Adrenal gland (tissue), 12 donors: ENCODE data around the gene AP3B2. TPM values are rescaled to one million over a fixed set of nuclear protein-coding genes. Genes with fewer than 3 reads are reported as not detected.

Source experiments
- DNase-seq, 7 donors: peaks; one replicate each; pipeline ENCODE4 v3.0.0-alpha.2; 2019 to 2020
- H3K27ac ChIP-seq, 5 donors: fragments of 200-600 bp; sonication (generic) in 4 of 5; 1 replicate in 3 of 5; 2 replicates in 2 of 5; pipeline versions ENCODE4 v1.5.1 to v1.8.0; 2016 to 2020; ENCODE audit warnings: mild to moderate bottlenecking in 1 of 5
- H3K27me3 ChIP-seq: fragments of 200-600 bp; 2 replicates; pipeline ENCODE4 v1.8.0; 2021
- H3K36me3 ChIP-seq, 2 donors: fragments of 200-600 bp; replicated peaks in 1 of 2; 1 replicate in 1 of 2; 2 replicates in 1 of 2; pipeline versions ENCODE4 v1.5.1 to v1.8.0; 2018 to 2022
- H3K4me1 ChIP-seq, 2 donors: fragments of 200-600 bp; replicated peaks in 1 of 2; 1 replicate in 1 of 2; 2 replicates in 1 of 2; pipeline versions ENCODE4 v1.5.1 to v1.8.0; 2018 to 2021
- H3K4me3 ChIP-seq, 4 donors: fragments of 200-600 bp; sonication (generic) in 3 of 4; one replicate each; pipeline ENCODE4 v1.5.1; 2016 to 2018
- H3K9me3 ChIP-seq, 3 donors: fragments of 200-600 bp; sonication (generic) in 1 of 3; replicated peaks in 1 of 3; 1 replicate in 2 of 3; 2 replicates in 1 of 3; pipeline versions ENCODE4 v1.5.1 to v1.8.0; 2016 to 2021
- POLR2A ChIP-seq, 2 donors: fragments of 450-650 bp; IDR thresholded peaks; one replicate each; pipeline ENCODE4 v1.6.1; 2017; ENCODE audit warnings: antibody characterized with exemption in 2 of 2, mild to moderate bottlenecking in 2 of 2, moderate library complexity in 1 of 2
- WGBS, 4 donors: extraction: QIAGEN DNeasy Blood & Tissue Kit in 2 of 4; methylation state at CpG; one replicate each; pipeline versions ENCODE4 v1.1.5 to v1.1.7; 2013 to 2017; 5-methylcytosine and 5-hydroxymethylcytosine counted together
- intact Hi-C, 2 donors: fragments of 100-400 bp; cut with DNase I; formaldehyde crosslinking; loops; one replicate each; pipeline versions ENCODE4 v1.14.1 to v1.15.0; 2022 to 2023
- polyA plus RNA-seq, 3 donors: library from polyadenylated mRNA; stranded (reverse); fragments of 200-250 nt in 2 of 3; fragments of 350-450 nt in 1 of 3; fragmentation: Illumina TruSeq in 1 of 3; extraction: RNeasy Lipid Tissue Mini Kit (QIAGEN cat#74804) in 1 of 3; gene quantifications; one replicate each; pipeline ENCODE4 v1.2.3, GENCODE V29; 2013 to 2014
- total RNA-seq, 9 donors: library from RNA; depleted of rRNA in 4 of 9; stranded (reverse); fragments of >200 nt in 4 of 9; fragments of 120-200 nt in 1 of 9; fragmentation: NEBNext Ultra II Directional in 1 of 9; extraction: Animal tissue kit (Norgen Biotek cat#: 25700) in 1 of 9; gene quantifications; one replicate each; pipeline versions ENCODE4 v1.1.0 to v1.2.4, GENCODE V29; 2013 to 2023
- TF ChIP-seq, protein P1 (sequence below), 6 experiments: fragments of 450-650 bp in 4 of 6; fragments of 200-600 bp in 2 of 6; sonication (generic) in 1 of 6; IDR thresholded peaks; 1 replicate in 5 of 6; 2 replicates in 1 of 6; pipeline versions ENCODE4 v1.5.1 to v1.8.0; 2016 to 2021; ENCODE audit warnings: antibody characterized with exemption in 6 of 6, mild to moderate bottlenecking in 2 of 6, moderate library complexity in 1 of 6
- donor health status: healthy with polysubstance abuse.
- donor health status: Bipolar disorder and iron deficiency.
- donor health status: DM: yes; HTN: yes; CAD: no.
- donor health status: DM: no; HTN: no; CAD: no.
- donor health status: DM: no; HTN: no; CAD: no.
- donor health status: DM: yes; HTN: yes; CAD: no.

The AP3B2 gene
- total and polyA plus RNA-seq, 12 donors, result 0.54 to 28.9 (median 4.4) TPM

- no peak for DNase-seq
- intact Hi-C loops, result loop anchor here in 1 of 2 donors (10.0 kb wide), 1 partner anchor 99 kb away; the partner anchor contains the start of gene RPS17
- TF ChIP-seq POLR2A (IDR thresholded peaks at IDR 0.05), result no peak
- TF ChIP-seq, protein P1, sequence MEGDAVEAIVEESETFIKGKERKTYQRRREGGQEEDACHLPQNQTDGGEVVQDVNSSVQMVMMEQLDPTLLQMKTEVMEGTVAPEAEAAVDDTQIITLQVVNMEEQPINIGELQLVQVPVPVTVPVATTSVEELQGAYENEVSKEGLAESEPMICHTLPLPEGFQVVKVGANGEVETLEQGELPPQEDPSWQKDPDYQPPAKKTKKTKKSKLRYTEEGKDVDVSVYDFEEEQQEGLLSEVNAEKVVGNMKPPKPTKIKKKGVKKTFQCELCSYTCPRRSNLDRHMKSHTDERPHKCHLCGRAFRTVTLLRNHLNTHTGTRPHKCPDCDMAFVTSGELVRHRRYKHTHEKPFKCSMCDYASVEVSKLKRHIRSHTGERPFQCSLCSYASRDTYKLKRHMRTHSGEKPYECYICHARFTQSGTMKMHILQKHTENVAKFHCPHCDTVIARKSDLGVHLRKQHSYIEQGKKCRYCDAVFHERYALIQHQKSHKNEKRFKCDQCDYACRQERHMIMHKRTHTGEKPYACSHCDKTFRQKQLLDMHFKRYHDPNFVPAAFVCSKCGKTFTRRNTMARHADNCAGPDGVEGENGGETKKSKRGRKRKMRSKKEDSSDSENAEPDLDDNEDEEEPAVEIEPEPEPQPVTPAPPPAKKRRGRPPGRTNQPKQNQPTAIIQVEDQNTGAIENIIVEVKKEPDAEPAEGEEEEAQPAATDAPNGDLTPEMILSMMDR (IDR thresholded peaks at IDR 0.05), result no peak
- peaks cover 12 to 21% of the 10 kb centered on the region in 2 donors for H3K4me1 ChIP-seq
- no peaks in the 10 kb centered on the region for H3K36me3 ChIP-seq
- no peaks in the 10 kb centered on the region for H3K27me3 ChIP-seq
- H3K27ac ChIP-seq, result no peak overlapping the region
- 48 to 74% (median 70%) methylated on average over 3 of the region's 3 CpGs for WGBS, 4 donors
- no peaks in the 10 kb centered on the region for H3K9me3 ChIP-seq
- no peak overlapping the region for H3K4me3 ChIP-seq
Observed at GRCh38 chr15:82643992-82644391, 65.7 kb downstream of the AP3B2 start.

DNA sequence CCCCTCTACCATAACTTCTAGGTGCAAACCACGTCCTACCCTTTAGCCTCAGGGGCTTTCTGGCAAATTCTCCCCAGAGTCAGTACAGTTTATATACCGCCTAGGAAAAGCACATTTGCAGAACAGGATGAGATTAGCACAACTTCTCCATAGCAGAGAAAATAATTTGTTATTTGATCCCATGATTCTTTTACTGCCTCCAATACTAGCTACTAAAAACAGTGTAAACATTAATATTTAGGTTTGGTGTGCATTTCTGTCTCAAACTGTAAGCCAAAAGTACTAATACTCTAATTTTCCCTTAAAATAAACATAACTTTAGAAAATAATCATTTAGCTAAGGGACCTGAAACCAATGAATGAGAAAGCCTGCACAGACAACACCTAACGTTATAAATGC lies 67.0 kb downstream of the AP3B2 start:
- TF ChIP-seq, protein P1 (IDR thresholded peaks at IDR 0.05), result no peak
- TF ChIP-seq POLR2A (IDR thresholded peaks at IDR 0.05), result no peak
- Histone ChIP-seq H3K4me1 (peaks cover 9 to 14% of the 10 kb centered on the region in 2 donors), H3K4me3 (no peak overlapping the region), H3K27me3 (no peaks in the 10 kb centered on the region), H3K9me3 (no peaks in the 10 kb centered on the region), H3K36me3 (no peaks in the 10 kb centered on the region), H3K27ac (no peak overlapping the region)
- DNase-seq, result no peak
- WGBS, 4 donors, result 67 to 75% (median 71%) methylated on average over 3 of the region's 3 CpGs
- intact Hi-C loops, result loop anchor here in 1 of 2 donors (10.0 kb wide), 1 partner anchor 98 kb away; the partner anchor contains the start of gene RPS17

DNA sequence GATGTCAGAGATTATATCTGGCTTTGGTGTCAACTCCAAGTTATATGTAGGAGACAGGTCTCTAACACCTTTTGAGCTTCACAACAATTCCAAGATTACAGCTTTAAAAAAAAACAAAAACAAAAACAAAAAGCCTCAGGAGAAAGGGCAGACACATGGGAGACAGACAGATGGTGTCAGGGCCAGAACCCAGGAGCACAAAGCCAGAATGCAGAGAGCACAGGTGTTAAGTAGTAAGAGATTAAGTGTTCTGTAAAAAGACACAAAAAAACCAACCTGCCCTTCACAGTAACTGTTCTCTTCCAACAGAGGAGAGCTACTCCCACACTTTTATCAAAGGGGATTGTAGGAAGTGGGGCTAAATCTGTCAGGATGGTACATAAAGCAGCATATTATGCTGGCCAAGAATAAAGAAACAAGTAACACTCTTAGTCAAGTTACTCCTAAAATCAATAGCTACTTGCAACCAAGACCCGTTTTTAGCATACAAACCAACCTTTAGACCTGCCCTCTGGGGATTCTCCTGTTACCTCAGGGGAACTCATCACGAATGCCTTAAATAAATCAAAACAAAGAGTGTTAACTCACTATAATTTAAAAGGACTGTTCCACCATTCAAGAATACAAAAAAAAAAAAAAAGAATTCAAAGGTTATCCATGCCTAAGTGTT lies 68.4 kb downstream of the AP3B2 start:
- H3K27ac ChIP-seq, result no peak overlapping the region
- intact Hi-C loops, result loop anchor here in 1 of 2 donors (10.0 kb wide), 1 partner anchor 96 kb away; the partner anchor contains the start of gene RPS17
- H3K27me3 ChIP-seq, result no peaks in the 10 kb centered on the region
- H3K36me3 ChIP-seq, result no peaks in the 10 kb centered on the region
- no peaks in the 10 kb centered on the region for H3K9me3 ChIP-seq
- peaks cover 0 to 3% of the 10 kb centered on the region in 2 donors for H3K4me1 ChIP-seq
- H3K4me3 ChIP-seq, result no peak overlapping the region
- WGBS, 4 donors, result 50 to 73% (median 54%) methylated on average over 2 of the region's 2 CpGs
- TF ChIP-seq POLR2A (IDR thresholded peaks at IDR 0.05), result no peak
- TF ChIP-seq, protein P1 (IDR thresholded peaks at IDR 0.05), result no peak
- DNase-seq, result no peak

GRCh38 chr15:82640672-82641071 lies 69.0 kb downstream of the AP3B2 start:
- Histone ChIP-seq H3K4me1 (no peaks in the 10 kb centered on the region), H3K36me3 (no peaks in the 10 kb centered on the region), H3K4me3 (no peak overlapping the region), H3K27ac (no peak overlapping the region), H3K27me3 (no peaks in the 10 kb centered on the region), H3K9me3 (no peaks in the 10 kb centered on the region)
- no peak for DNase-seq
- no peak for TF ChIP-seq POLR2A (IDR thresholded peaks at IDR 0.05)
- TF ChIP-seq, protein P1 (IDR thresholded peaks at IDR 0.05), result no peak
- intact Hi-C loops, result loop anchor here in 1 of 2 donors (10.0 kb wide), 1 partner anchor 96 kb away; the partner anchor contains the start of gene RPS17
- 61 to 65% (median 64%) methylated on average over 3 of the region's 3 CpGs for WGBS, 4 donors
